ENCODE data around the gene ANKH. TPM values are rescaled to one million over a fixed set of nuclear protein-coding genes. Genes with fewer than 3 reads are reported as not detected.

Gene ANKH
- total and polyA plus RNA-seq, 2 donors (not counting 1 experiment from before 2014, with no cell fraction given), result 13.7 to 71.1 TPM

- Histone ChIP-seq H3K79me2 (ENCODE audit: control insufficient read depth, insufficient read depth, low read length) (no peaks in the 10 kb centered on the region), H4K20me1 (ENCODE audit: control insufficient read depth, insufficient read depth, low read length, poor library complexity, severe bottlenecking) (no peaks in the 10 kb centered on the region), H3K27me3 (replicated peaks in 1 of 4; ENCODE audit: control extremely low read depth in 1 of 4, control insufficient read depth in 3 of 4, insufficient read depth in 4 of 4, low read length in 3 of 4) (no peaks in the 10 kb centered on the region), H3K9ac (ENCODE audit: low read length) (no peak overlapping the region), H3K36me3 (replicated peaks in 1 of 2; ENCODE audit: control extremely low read depth in 1 of 2, control insufficient read depth in 1 of 2, extremely low read depth in 1 of 2, insufficient read depth in 2 of 2, low read length in 1 of 2) (peaks cover 0 to 13% of the 10 kb centered on the region in 2 experiments), H3K4me3 (ENCODE audit: control extremely low read depth in 1 of 5, extremely low read depth in 1 of 5, insufficient read depth in 1 of 5, low read depth in 2 of 5, low read length in 4 of 5) (no peak overlapping the region), H3K27ac (ENCODE audit: low read length in 2 of 2) (peak overlapping the region in 1 of 2 donors; percentile 18), H2AFZ (ENCODE audit: insufficient read depth, low read depth, low read length, poor library complexity, severe bottlenecking) (no peak overlapping the region), H3K4me1 (ENCODE audit: control insufficient read depth in 2 of 2, insufficient read depth in 2 of 2, low read length in 2 of 2) (peaks cover 9 to 24% of the 10 kb centered on the region in 2 donors), H3K9me3 (ENCODE audit: control extremely low read depth in 1 of 3, control insufficient read depth in 2 of 3, insufficient read depth in 1 of 3, low read length in 2 of 3) (no peaks in the 10 kb centered on the region), H3K4me2 (replicated peaks; ENCODE audit: low read depth, low read length, poor library complexity, severe bottlenecking) (peak overlapping the region; percentile 4)
- POLR2A ChIA-PET, result no interaction called here
- H3K9me3 Mint-ChIP-seq (ENCODE audit: insufficient read depth), result no peaks in the 10 kb centered on the region
- peaks cover 22% of the 10 kb centered on the region for H3K4me1 Mint-ChIP-seq
- ATAC-seq (ENCODE audit: low read depth) (no peak), DNase-seq (no peak)
- H3K27ac Mint-ChIP-seq, result peak overlapping the region; percentile 78
- CTCF ChIA-PET, result interaction anchor here (1.3 to 3.2 kb wide), 2 partner anchors 11 to 16 kb away, joined by 5 to 12 read pairs; no protein-coding TSS in a partner anchor
- no peaks in the 10 kb centered on the region for H3K27me3 Mint-ChIP-seq
- no peak for TF ChIP-seq EZH2 (IDR thresholded peaks at IDR 0.05; ENCODE audit: borderline replicate concordance, insufficient read depth, low read depth, low read length, poor library complexity, severe bottlenecking)
- TF ChIP-seq, protein P1, sequence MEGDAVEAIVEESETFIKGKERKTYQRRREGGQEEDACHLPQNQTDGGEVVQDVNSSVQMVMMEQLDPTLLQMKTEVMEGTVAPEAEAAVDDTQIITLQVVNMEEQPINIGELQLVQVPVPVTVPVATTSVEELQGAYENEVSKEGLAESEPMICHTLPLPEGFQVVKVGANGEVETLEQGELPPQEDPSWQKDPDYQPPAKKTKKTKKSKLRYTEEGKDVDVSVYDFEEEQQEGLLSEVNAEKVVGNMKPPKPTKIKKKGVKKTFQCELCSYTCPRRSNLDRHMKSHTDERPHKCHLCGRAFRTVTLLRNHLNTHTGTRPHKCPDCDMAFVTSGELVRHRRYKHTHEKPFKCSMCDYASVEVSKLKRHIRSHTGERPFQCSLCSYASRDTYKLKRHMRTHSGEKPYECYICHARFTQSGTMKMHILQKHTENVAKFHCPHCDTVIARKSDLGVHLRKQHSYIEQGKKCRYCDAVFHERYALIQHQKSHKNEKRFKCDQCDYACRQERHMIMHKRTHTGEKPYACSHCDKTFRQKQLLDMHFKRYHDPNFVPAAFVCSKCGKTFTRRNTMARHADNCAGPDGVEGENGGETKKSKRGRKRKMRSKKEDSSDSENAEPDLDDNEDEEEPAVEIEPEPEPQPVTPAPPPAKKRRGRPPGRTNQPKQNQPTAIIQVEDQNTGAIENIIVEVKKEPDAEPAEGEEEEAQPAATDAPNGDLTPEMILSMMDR (IDR thresholded peaks at IDR 0.05), result no peak
- intact Hi-C loops (cut with micrococcal nuclease), result no loop called here
- H3K4me3 Mint-ChIP-seq, result peak overlapping the region; percentile 49
- WGBS (ENCODE audit: insufficient coverage), result 96% methylated on average over 4 of the region's 6 CpGs
Measured at GRCh38 chr5:14743601-14744295, 127.8 kb downstream of the ANKH start.

DNA sequence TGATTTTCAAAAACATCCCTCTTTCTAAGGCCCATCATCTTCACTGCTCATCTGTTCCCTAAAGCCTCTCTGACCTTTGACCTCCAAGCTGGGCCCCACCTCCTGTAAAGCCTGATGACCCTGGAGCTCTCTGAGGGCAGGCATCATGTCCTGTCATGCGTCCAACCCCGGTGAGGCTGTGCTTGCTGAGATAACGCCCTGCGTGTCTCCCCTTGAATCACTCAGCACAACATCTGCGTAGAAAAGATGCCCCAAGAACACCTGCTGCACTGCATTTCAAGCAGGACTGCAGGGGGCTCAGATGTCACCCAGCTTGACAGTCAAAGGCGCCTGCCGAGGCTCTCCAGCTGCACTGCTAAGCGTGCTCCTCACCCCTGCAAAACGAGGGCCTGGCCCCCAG, 129.1 kb downstream of the ANKH start:
- Histone ChIP-seq H3K4me1 (ENCODE audit: control insufficient read depth in 2 of 2, insufficient read depth in 2 of 2, low read length in 2 of 2) (peaks cover 9 to 24% of the 10 kb centered on the region in 2 donors), H3K36me3 (replicated peaks in 1 of 2; ENCODE audit: control extremely low read depth in 1 of 2, control insufficient read depth in 1 of 2, extremely low read depth in 1 of 2, insufficient read depth in 2 of 2, low read length in 1 of 2) (peaks cover 0 to 15% of the 10 kb centered on the region in 2 experiments), H3K9me3 (ENCODE audit: control extremely low read depth in 1 of 3, control insufficient read depth in 2 of 3, insufficient read depth in 1 of 3, low read length in 2 of 3) (no peaks in the 10 kb centered on the region), H3K79me2 (ENCODE audit: control insufficient read depth, insufficient read depth, low read length) (no peaks in the 10 kb centered on the region), H3K9ac (ENCODE audit: low read length) (no peak overlapping the region), H3K27me3 (replicated peaks in 1 of 4; ENCODE audit: control extremely low read depth in 1 of 4, control insufficient read depth in 3 of 4, insufficient read depth in 4 of 4, low read length in 3 of 4) (no peaks in the 10 kb centered on the region), H3K4me3 (ENCODE audit: control extremely low read depth in 1 of 5, extremely low read depth in 1 of 5, insufficient read depth in 1 of 5, low read depth in 2 of 5, low read length in 4 of 5) (no peak overlapping the region), H3K4me2 (replicated peaks; ENCODE audit: low read depth, low read length, poor library complexity, severe bottlenecking) (no peak overlapping the region), H2AFZ (ENCODE audit: insufficient read depth, low read depth, low read length, poor library complexity, severe bottlenecking) (no peak overlapping the region), H4K20me1 (ENCODE audit: control insufficient read depth, insufficient read depth, low read length, poor library complexity, severe bottlenecking) (no peaks in the 10 kb centered on the region), H3K27ac (ENCODE audit: low read length in 2 of 2) (no peak overlapping the region)
- 80% methylated on average over 9 of the region's 9 CpGs for WGBS (ENCODE audit: insufficient coverage)
- Mint-ChIP-seq H3K27me3 (no peaks in the 10 kb centered on the region), H3K27ac (no peak overlapping the region), H3K4me3 (no peak overlapping the region), H3K9me3 (ENCODE audit: insufficient read depth) (no peaks in the 10 kb centered on the region), H3K4me1 (peaks cover 22% of the 10 kb centered on the region)
- no peak for DNase-seq
- intact Hi-C loops (cut with micrococcal nuclease), result no loop called here
- no peak for TF ChIP-seq EZH2 (IDR thresholded peaks at IDR 0.05; ENCODE audit: borderline replicate concordance, insufficient read depth, low read depth, low read length, poor library complexity, severe bottlenecking)
- TF ChIP-seq, protein P1 (IDR thresholded peaks at IDR 0.05), result no peak
- POLR2A ChIA-PET, result no interaction called here
- no peak for ATAC-seq (ENCODE audit: low read depth)
- CTCF ChIA-PET, result interaction anchor here (1.3 to 3.2 kb wide), 2 partner anchors 10 to 15 kb away, joined by 5 to 12 read pairs; no protein-coding TSS in a partner anchor
